Upper lobe of left lung (tissue), 6 donors: Measurements from ENCODE around the gene SOX5. TPM values are rescaled to one million over a fixed set of nuclear protein-coding genes. Genes with fewer than 3 reads are reported as not detected.

Experiments
- ATAC-seq, 2 donors: fragments of 200-7000 bp; cut with Tn5 transposase; one replicate each; pipeline ENCODE4 v1.9.1; 2022; ENCODE audit warnings: mild to moderate bottlenecking in 2 of 2, moderate library complexity in 2 of 2; ENCODE audit not compliant: low FRiP score in 2 of 2
- DNase-seq, 2 donors: peaks; one replicate each; pipeline ENCODE4 v3.0.0-alpha.2; 2019 to 2020
- H3K27ac ChIP-seq, 4 donors: fragments of 200-600 bp; sonication (generic); one replicate each; pipeline ENCODE4 v1.5.1; 2016 to 2019
- H3K27me3 ChIP-seq, 4 donors: fragments of 200-600 bp; sonication (generic); one replicate each; pipeline ENCODE4 v1.5.1; 2017 to 2019
- H3K36me3 ChIP-seq, 4 donors: fragments of 200-600 bp; sonication (generic); one replicate each; pipeline ENCODE4 v1.5.1; 2016 to 2019
- H3K4me1 ChIP-seq, 4 donors: fragments of 200-600 bp; sonication (generic); one replicate each; pipeline ENCODE4 v1.5.1; 2018 to 2019
- H3K4me3 ChIP-seq, 4 donors: fragments of 200-600 bp; sonication (generic); one replicate each; pipeline ENCODE4 v1.5.1; 2017 to 2019; ENCODE audit warnings: mild to moderate bottlenecking in 2 of 4, moderate library complexity in 1 of 4
- H3K9me3 ChIP-seq, 4 donors: fragments of 200-600 bp; sonication (generic); one replicate each; pipeline ENCODE4 v1.5.1; 2018 to 2019
- CTCF ChIP-seq, 6 experiments: fragments of 450-650 bp in 4 of 6; fragments of 200-600 bp in 2 of 6; sonication (generic) in 2 of 6; IDR thresholded peaks; one replicate each; pipeline ENCODE4 v1.5.1; 2016 to 2019; ENCODE audit warnings: antibody characterized with exemption in 6 of 6
- EP300 ChIP-seq, 4 donors: sonication (generic); formaldehyde crosslinking; IDR thresholded peaks; one replicate each; pipeline ENCODE4 v1.5.1; 2017; ENCODE audit warnings: antibody characterized with exemption in 4 of 4, control low read depth in 2 of 4
- POLR2A ChIP-seq, 4 donors: fragments of 450-650 bp; IDR thresholded peaks; one replicate each; pipeline ENCODE4 v1.5.1; 2016 to 2017; ENCODE audit warnings: antibody characterized with exemption in 4 of 4, mild to moderate bottlenecking in 2 of 4
- POLR2AphosphoS5 ChIP-seq, 2 donors: sonication (generic); formaldehyde crosslinking; IDR thresholded peaks; one replicate each; pipeline ENCODE4 v1.5.1; 2017; ENCODE audit warnings: antibody characterized with exemption in 2 of 2
- WGBS, 2 donors: methylation state at CpG; one replicate each; pipeline ENCODE4 v1.1.5; 2017 to 2018; 5-methylcytosine and 5-hydroxymethylcytosine counted together
- total RNA-seq, 6 donors: library from RNA; depleted of rRNA in 4 of 6; stranded (reverse); fragments of >200 nt in 4 of 6; gene quantifications; one replicate each; pipeline versions ENCODE4 v1.1.0 to v1.2.1, GENCODE V29; 2016 to 2021
- donor health status: DM: no; HTN: no; CAD: no; lungs with moderate emphysema.
- donor health status: DM: no; HTN: yes; CAD: no; lungs with severe emphysema.

Gene SOX5
- total RNA-seq, 6 donors from 2014 or later, result 9.6 to 31.4 (median 14.5) TPM

GRCh38 chr12:23891115-23891514 lies 58.4 kb downstream of the SOX5 start:
- Histone ChIP-seq H3K4me1 (no peaks in the 10 kb centered on the region), H3K27ac (no peak overlapping the region), H3K9me3 (no peaks in the 10 kb centered on the region), H3K27me3 (no peaks in the 10 kb centered on the region), H3K4me3 (no peak overlapping the region), H3K36me3 (no peaks in the 10 kb centered on the region)
- DNase-seq (no peak), ATAC-seq (no peak)
- TF ChIP-seq POLR2A (IDR thresholded peaks at IDR 0.05) (no peak), EP300 (IDR thresholded peaks at IDR 0.05) (no peak)
- WGBS, 2 donors, result 87 to 90% methylated on average over 3 of the region's 3 CpGs

GRCh38 chr12:23889069-23889440 lies 60.4 kb downstream of the SOX5 start:
- DNase-seq (no peak), ATAC-seq (no peak)
- no peak for TF ChIP-seq POLR2AphosphoS5 (IDR thresholded peaks at IDR 0.05)
- no peak for TF ChIP-seq CTCF (IDR thresholded peaks at IDR 0.05)
- no peak for TF ChIP-seq EP300 (IDR thresholded peaks at IDR 0.05)
- no peak for TF ChIP-seq POLR2A (IDR thresholded peaks at IDR 0.05)
- WGBS, 2 donors, result 77 to 82% methylated on average over 4 of the region's 4 CpGs
- no peaks in the 10 kb centered on the region for H3K36me3 ChIP-seq
- H3K27me3 ChIP-seq, result no peaks in the 10 kb centered on the region
- no peak overlapping the region for H3K4me3 ChIP-seq
- no peaks in the 10 kb centered on the region for H3K9me3 ChIP-seq
- no peak overlapping the region for H3K27ac ChIP-seq
- no peaks in the 10 kb centered on the region for H3K4me1 ChIP-seq

- DNase-seq, result no peak
- Histone ChIP-seq H3K4me3 (no peak overlapping the region), H3K27ac (no peak overlapping the region), H3K27me3 (no peaks in the 10 kb centered on the region), H3K4me1 (no peaks in the 10 kb centered on the region), H3K36me3 (no peaks in the 10 kb centered on the region), H3K9me3 (no peaks in the 10 kb centered on the region)
- TF ChIP-seq CTCF (IDR thresholded peaks at IDR 0.05) (no peak), POLR2A (IDR thresholded peaks at IDR 0.05) (no peak), EP300 (IDR thresholded peaks at IDR 0.05) (no peak), POLR2AphosphoS5 (IDR thresholded peaks at IDR 0.05) (no peak)
- WGBS, 2 donors, result 67 to 68% methylated on average over 5 of the region's 5 CpGs
- no peak for ATAC-seq
These were observed 60.9 kb downstream of the SOX5 start for GRCh38 chr12:23888396-23889068.

GRCh38 chr12:23887055-23887835 lies 62.2 kb downstream of the SOX5 start:
- H3K36me3 ChIP-seq, result no peaks in the 10 kb centered on the region
- no peak overlapping the region for H3K4me3 ChIP-seq
- 48 to 64% methylated on average over 3 of the region's 3 CpGs for WGBS, 2 donors
- no peaks in the 10 kb centered on the region for H3K9me3 ChIP-seq
- no peak overlapping the region for H3K27ac ChIP-seq
- DNase-seq, result no peak
- no peaks in the 10 kb centered on the region for H3K4me1 ChIP-seq
- no peaks in the 10 kb centered on the region for H3K27me3 ChIP-seq
- TF ChIP-seq CTCF (IDR thresholded peaks at IDR 0.05), result no peak
- TF ChIP-seq EP300 (IDR thresholded peaks at IDR 0.05), result no peak
- no peak for TF ChIP-seq POLR2AphosphoS5 (IDR thresholded peaks at IDR 0.05)
- TF ChIP-seq POLR2A (IDR thresholded peaks at IDR 0.05), result no peak
- ATAC-seq, result no peak

- ATAC-seq, result no peak
- H3K36me3 ChIP-seq, result no peaks in the 10 kb centered on the region
- H3K27ac ChIP-seq, result no peak overlapping the region
- TF ChIP-seq POLR2AphosphoS5 (IDR thresholded peaks at IDR 0.05) (no peak), CTCF (IDR thresholded peaks at IDR 0.05) (no peak), POLR2A (IDR thresholded peaks at IDR 0.05) (no peak), EP300 (IDR thresholded peaks at IDR 0.05) (no peak)
- 64 to 67% methylated on average over 2 of the region's 2 CpGs for WGBS, 2 donors
- DNase-seq, result no peak
- no peaks in the 10 kb centered on the region for H3K4me1 ChIP-seq
- H3K9me3 ChIP-seq, result no peaks in the 10 kb centered on the region
- no peaks in the 10 kb centered on the region for H3K27me3 ChIP-seq
- no peak overlapping the region for H3K4me3 ChIP-seq
These were observed 64.1 kb downstream of the SOX5 start for GRCh38 chr12:23885394-23885793.
